Hepatocyte (in vitro differentiated cells): ENCODE measurements around the gene HMCN1.

Source experiments
- CTCF ChIP-seq: fragments of 200-600 bp; sonication (generic); IDR thresholded peaks from 2 replicates; pipeline ENCODE4 v1.5.1; 2016; ENCODE audit warnings: antibody characterized with exemption, mild to moderate bottlenecking; ENCODE audit not compliant: poor library complexity
- EZH2phosphoT487 ChIP-seq: fragments of 200-600 bp; sonication (generic); IDR thresholded peaks from one replicate; pipeline ENCODE4 v1.6.1; 2018; ENCODE audit warnings: antibody characterized with exemption, mild to moderate bottlenecking, low read depth, moderate library complexity; ENCODE audit not compliant: unreplicated experiment, severe bottlenecking

- TF ChIP-seq CTCF: no peak
- TF ChIP-seq EZH2phosphoT487: no peak
These were observed 57.8 kb downstream of the HMCN1 start for GRCh38 chr1:185792040-185792439.
